Esophagus squamous epithelium (tissue), 4 donors: ENCODE measurements around the gene TCOF1.

Source experiments
- POLR2A ChIP-seq, 4 donors: fragments of 450-650 bp; IDR thresholded peaks; one replicate each; pipeline ENCODE4 v1.6.1; 2017; ENCODE audit warnings: antibody characterized with exemption in 4 of 4, mild to moderate bottlenecking in 4 of 4, moderate library complexity in 3 of 4
- TF ChIP-seq, protein P1 (sequence below), 6 experiments: fragments of 450-650 bp in 4 of 6; fragments of 200-600 bp in 2 of 6; sonication (generic) in 2 of 6; IDR thresholded peaks; one replicate each; pipeline ENCODE4 v1.5.1; 2016 to 2019; ENCODE audit warnings: antibody characterized with exemption in 6 of 6, mild to moderate bottlenecking in 4 of 6, moderate library complexity in 4 of 6

DNA sequence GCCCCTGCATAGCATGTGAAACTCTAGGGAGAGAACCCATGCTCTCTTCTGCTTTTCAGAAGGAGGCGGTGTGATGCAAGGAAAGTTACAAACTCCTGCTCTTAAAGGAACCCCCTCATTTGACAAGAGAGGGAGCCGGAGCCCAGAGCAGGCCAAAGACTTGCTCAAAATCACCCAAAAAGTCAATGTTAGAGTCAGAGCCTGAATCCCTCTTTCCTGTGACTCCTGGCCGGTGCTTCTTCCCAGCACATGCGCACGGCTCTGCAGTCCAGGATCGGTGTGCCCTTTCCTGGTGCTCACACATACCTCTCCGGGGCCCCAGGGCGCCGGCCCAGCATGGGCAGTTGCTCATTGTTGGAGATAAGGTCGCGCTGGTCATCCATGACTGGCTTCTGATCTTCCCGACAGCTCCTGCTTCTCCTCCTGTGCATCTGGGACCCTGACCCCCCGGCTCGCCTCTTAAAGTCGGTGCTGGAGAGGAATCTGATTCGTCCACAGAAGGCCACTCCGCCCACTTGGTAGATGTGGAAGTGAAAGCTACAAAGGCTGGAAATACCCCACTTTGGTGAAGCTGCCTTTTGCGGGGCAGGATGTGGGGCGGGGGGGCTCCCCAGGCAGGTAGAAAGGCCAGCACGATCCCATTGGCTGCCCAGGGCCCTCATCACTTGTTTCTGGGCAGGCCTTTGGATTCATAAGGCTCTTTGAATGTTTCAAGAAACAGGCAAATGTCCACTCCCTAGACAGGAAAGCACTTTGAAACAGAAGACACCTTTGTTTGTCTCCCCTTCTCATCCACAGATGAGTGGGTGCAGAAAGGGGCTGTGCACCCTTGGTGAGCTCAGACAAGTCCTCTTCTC is 55.0 kb downstream of the TCOF1 start, which contains the start of gene CD74:
- TF ChIP-seq, protein P1, sequence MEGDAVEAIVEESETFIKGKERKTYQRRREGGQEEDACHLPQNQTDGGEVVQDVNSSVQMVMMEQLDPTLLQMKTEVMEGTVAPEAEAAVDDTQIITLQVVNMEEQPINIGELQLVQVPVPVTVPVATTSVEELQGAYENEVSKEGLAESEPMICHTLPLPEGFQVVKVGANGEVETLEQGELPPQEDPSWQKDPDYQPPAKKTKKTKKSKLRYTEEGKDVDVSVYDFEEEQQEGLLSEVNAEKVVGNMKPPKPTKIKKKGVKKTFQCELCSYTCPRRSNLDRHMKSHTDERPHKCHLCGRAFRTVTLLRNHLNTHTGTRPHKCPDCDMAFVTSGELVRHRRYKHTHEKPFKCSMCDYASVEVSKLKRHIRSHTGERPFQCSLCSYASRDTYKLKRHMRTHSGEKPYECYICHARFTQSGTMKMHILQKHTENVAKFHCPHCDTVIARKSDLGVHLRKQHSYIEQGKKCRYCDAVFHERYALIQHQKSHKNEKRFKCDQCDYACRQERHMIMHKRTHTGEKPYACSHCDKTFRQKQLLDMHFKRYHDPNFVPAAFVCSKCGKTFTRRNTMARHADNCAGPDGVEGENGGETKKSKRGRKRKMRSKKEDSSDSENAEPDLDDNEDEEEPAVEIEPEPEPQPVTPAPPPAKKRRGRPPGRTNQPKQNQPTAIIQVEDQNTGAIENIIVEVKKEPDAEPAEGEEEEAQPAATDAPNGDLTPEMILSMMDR (IDR thresholded peaks at IDR 0.05), result no peak
- peak in 2 of 4 donors; percentile 79 to 88 for TF ChIP-seq POLR2A (IDR thresholded peaks at IDR 0.05)
